Measurements from ENCODE around the gene CDC42.
"Not testable (repeated sequence)": the region's sequence is repeated elsewhere in the genome, so short reads cannot be mapped to it uniquely, and the experiment has no call there.

Gene CDC42

GRCh38 chr1:22076346-22076745 is 23.8 kb downstream of the CDC42 start:
- DNase-seq = no peak

- DNase-seq = no peak
Measured at GRCh38 chr1:22077728-22078127, 25.2 kb downstream of the CDC42 start.

GRCh38 chr1:22078133-22078532 is 25.6 kb downstream of the CDC42 start:
- no peak for DNase-seq

GRCh38 chr1:22080191-22080590 is 27.7 kb downstream of the CDC42 start:
- no peak for DNase-seq

- DNase-seq = no peak
Measured at GRCh38 chr1:22088331-22088730, 35.8 kb downstream of the CDC42 start.

GRCh38 chr1:22089134-22089571 is 36.6 kb downstream of the CDC42 start:
- DNase-seq = no peak

- DNase-seq = no peak
Measured at GRCh38 chr1:22089787-22090186, 37.3 kb downstream of the CDC42 start.

GRCh38 chr1:22090867-22091266 is 38.4 kb downstream of the CDC42 start:
- no peak for DNase-seq

- not testable (repeated sequence) for DNase-seq
Measured at GRCh38 chr1:22092026-22092768, 39.7 kb downstream of the CDC42 start.

GRCh38 chr1:22093513-22093912 is 41.0 kb downstream of the CDC42 start:
- DNase-seq = no peak

GRCh38 chr1:22096036-22096435 is 43.5 kb downstream of the CDC42 start:
- no peak for DNase-seq

- no peak for DNase-seq
Measured at GRCh38 chr1:22096463-22096862, 44.0 kb downstream of the CDC42 start.

- DNase-seq = no peak
Measured at GRCh38 chr1:22098752-22099151, 46.2 kb downstream of the CDC42 start.

GRCh38 chr1:22100168-22100567 is 47.7 kb downstream of the CDC42 start:
- no peak for DNase-seq

- DNase-seq = no peak
Measured at GRCh38 chr1:22101199-22101598, 48.7 kb downstream of the CDC42 start.

- DNase-seq = no peak
Measured at GRCh38 chr1:22101995-22102394, 49.5 kb downstream of the CDC42 start.

- no peak for DNase-seq
Measured at GRCh38 chr1:22102746-22103145, 50.2 kb downstream of the CDC42 start.

GRCh38 chr1:22104094-22104493 is 51.6 kb downstream of the CDC42 start:
- no peak for DNase-seq

- no peak for DNase-seq
Measured at GRCh38 chr1:22104865-22105437, 52.4 kb downstream of the CDC42 start.

- peak; percentile 19 to 63 for DNase-seq
Measured at GRCh38 chr1:22105611-22106207, 53.2 kb downstream of the CDC42 start.

GRCh38 chr1:22107126-22107525 is 54.6 kb downstream of the CDC42 start:
- DNase-seq = no peak

- no peak for DNase-seq
Measured at GRCh38 chr1:22108339-22109105, 56.0 kb downstream of the CDC42 start.

- DNase-seq = no peak
Measured at GRCh38 chr1:22110016-22110415, 57.5 kb downstream of the CDC42 start.

- no peak for DNase-seq
Measured at GRCh38 chr1:22111115-22111514, 58.6 kb downstream of the CDC42 start.
